PC-3 (cell line): ENCODE data around the gene MAD1L1.

Experiments used
- CTCF ChIP-seq: fragments of 300-600 bp; sonication (generic); conservative IDR thresholded peaks from 2 replicates; pipeline ENCODE4 v1.5.1; 2017; ENCODE audit warnings: antibody characterized with exemption, low read depth, mild to moderate bottlenecking, low read length
- EZH2phosphoT487 ChIP-seq: fragments of 300-600 bp; sonication (generic); IDR thresholded peaks from 2 replicates; pipeline ENCODE4 v1.6.1; 2018; ENCODE audit warnings: mild to moderate bottlenecking, antibody characterized with exemption, low read length, borderline replicate concordance

DNA sequence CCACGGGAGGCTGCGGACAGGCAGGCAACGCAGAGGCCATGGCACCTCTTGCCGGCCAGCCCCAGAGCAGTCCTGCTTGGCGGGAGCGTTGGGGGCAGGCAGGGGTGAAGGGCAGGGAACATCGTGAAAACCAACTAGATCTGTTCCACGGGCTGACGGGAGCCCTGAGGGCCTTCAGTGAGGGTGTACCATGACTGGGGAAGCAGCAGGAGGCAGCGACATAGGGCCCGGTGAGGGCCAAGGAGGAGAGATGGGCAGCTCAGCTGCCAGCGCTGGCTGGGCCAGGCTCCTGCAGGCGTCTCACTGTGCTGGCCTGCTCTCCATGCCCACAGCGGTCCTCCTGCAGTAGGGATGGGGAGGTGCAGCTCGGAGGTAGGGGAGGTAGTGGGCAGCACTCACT is 366.1 kb downstream of the MAD1L1 start:
- no peak for TF ChIP-seq CTCF
- no peak for TF ChIP-seq EZH2phosphoT487
